Measurements from ENCODE around the gene CRB1. TPM values are rescaled to one million over a fixed set of nuclear protein-coding genes. Genes with fewer than 3 reads are reported as not detected.

CRB1 gene
- total RNA-seq, 1 donor from 2014 or later: not detected

- no peaks in the 10 kb centered on the region for H3K4me1 Mint-ChIP-seq (ENCODE audit: low read depth)
- H3K9me3 Mint-ChIP-seq (ENCODE audit: low read depth): no peaks in the 10 kb centered on the region
- H3K36me3 Mint-ChIP-seq (ENCODE audit: insufficient read depth): no peaks in the 10 kb centered on the region
- no peak overlapping the region for H3K4me3 Mint-ChIP-seq (ENCODE audit: low read depth)
- no peak overlapping the region for H3K27ac Mint-ChIP-seq
- TF ChIP-seq, protein P1, sequence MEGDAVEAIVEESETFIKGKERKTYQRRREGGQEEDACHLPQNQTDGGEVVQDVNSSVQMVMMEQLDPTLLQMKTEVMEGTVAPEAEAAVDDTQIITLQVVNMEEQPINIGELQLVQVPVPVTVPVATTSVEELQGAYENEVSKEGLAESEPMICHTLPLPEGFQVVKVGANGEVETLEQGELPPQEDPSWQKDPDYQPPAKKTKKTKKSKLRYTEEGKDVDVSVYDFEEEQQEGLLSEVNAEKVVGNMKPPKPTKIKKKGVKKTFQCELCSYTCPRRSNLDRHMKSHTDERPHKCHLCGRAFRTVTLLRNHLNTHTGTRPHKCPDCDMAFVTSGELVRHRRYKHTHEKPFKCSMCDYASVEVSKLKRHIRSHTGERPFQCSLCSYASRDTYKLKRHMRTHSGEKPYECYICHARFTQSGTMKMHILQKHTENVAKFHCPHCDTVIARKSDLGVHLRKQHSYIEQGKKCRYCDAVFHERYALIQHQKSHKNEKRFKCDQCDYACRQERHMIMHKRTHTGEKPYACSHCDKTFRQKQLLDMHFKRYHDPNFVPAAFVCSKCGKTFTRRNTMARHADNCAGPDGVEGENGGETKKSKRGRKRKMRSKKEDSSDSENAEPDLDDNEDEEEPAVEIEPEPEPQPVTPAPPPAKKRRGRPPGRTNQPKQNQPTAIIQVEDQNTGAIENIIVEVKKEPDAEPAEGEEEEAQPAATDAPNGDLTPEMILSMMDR (IDR thresholded peaks at IDR 0.05; ENCODE audit: unreplicated experiment): no peak
- DNase-seq (ENCODE audit: low spot score, unreplicated experiment): no peak
- H3K27me3 Mint-ChIP-seq: no peaks in the 10 kb centered on the region
These were observed 147.2 kb downstream of the CRB1 start for GRCh38 chr1:197415221-197415620.

DNA sequence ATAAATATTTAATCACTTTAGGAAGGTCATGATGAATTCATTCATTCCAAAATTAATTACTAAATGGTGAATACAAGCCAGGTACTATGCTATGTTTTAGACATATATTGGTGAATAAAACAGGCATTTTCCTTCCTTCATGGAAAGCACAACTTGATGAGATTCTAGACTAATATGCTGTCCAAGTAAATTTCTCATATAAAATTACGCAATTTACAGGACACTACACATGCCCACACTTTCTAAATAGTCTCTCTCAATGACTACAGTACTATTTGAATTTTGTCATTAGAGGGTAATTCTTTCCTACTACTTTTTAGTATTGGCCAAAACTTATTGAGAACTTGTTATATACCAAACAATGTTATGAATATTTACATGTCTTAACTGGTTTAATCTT is 150.6 kb downstream of the CRB1 start:
- TF ChIP-seq, protein P1 (IDR thresholded peaks at IDR 0.05; ENCODE audit: unreplicated experiment): no peak
- Mint-ChIP-seq H3K4me1 (ENCODE audit: low read depth) (peaks cover 6% of the 10 kb centered on the region), H3K27ac (no peak overlapping the region), H3K9me3 (ENCODE audit: low read depth) (no peaks in the 10 kb centered on the region), H3K36me3 (ENCODE audit: insufficient read depth) (no peaks in the 10 kb centered on the region), H3K27me3 (no peaks in the 10 kb centered on the region), H3K4me3 (ENCODE audit: low read depth) (no peak overlapping the region)
- no peak for DNase-seq (ENCODE audit: low spot score, unreplicated experiment)

- TF ChIP-seq, protein P1 (IDR thresholded peaks at IDR 0.05; ENCODE audit: unreplicated experiment): no peak
- Mint-ChIP-seq H3K27me3 (no peaks in the 10 kb centered on the region), H3K9me3 (ENCODE audit: low read depth) (no peaks in the 10 kb centered on the region), H3K4me1 (ENCODE audit: low read depth) (peaks cover 6% of the 10 kb centered on the region), H3K36me3 (ENCODE audit: insufficient read depth) (no peaks in the 10 kb centered on the region), H3K27ac (no peak overlapping the region), H3K4me3 (ENCODE audit: low read depth) (no peak overlapping the region)
- DNase-seq (ENCODE audit: low spot score, unreplicated experiment): no peak
These were observed 154.9 kb downstream of the CRB1 start for GRCh38 chr1:197422993-197423392.

DNA sequence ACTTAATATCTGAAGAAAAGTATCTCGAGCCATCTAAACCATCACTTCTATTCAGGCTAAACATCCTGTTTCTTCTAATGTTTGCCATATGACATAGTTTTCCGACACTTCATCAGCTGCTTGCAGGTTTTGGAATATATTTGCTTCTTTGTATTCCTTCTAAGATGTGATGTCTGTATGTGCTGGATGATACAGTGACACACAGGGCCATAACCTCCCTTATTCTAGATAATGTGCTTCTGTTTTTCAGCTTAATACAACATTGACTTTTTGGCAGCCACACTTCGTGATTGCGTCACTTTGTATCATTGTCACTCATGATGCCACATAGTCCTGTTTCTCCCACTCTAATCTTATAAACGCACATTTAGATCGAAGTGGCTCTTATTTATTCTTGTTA is 156.3 kb downstream of the CRB1 start:
- no peak overlapping the region for H3K4me3 Mint-ChIP-seq (ENCODE audit: low read depth)
- H3K9me3 Mint-ChIP-seq (ENCODE audit: low read depth): no peaks in the 10 kb centered on the region
- H3K36me3 Mint-ChIP-seq (ENCODE audit: insufficient read depth): no peaks in the 10 kb centered on the region
- peaks cover 6% of the 10 kb centered on the region for H3K4me1 Mint-ChIP-seq (ENCODE audit: low read depth)
- no peak overlapping the region for H3K27ac Mint-ChIP-seq
- no peaks in the 10 kb centered on the region for H3K27me3 Mint-ChIP-seq
- DNase-seq (ENCODE audit: low spot score, unreplicated experiment): no peak
- TF ChIP-seq, protein P1 (IDR thresholded peaks at IDR 0.05; ENCODE audit: unreplicated experiment): no peak

DNA sequence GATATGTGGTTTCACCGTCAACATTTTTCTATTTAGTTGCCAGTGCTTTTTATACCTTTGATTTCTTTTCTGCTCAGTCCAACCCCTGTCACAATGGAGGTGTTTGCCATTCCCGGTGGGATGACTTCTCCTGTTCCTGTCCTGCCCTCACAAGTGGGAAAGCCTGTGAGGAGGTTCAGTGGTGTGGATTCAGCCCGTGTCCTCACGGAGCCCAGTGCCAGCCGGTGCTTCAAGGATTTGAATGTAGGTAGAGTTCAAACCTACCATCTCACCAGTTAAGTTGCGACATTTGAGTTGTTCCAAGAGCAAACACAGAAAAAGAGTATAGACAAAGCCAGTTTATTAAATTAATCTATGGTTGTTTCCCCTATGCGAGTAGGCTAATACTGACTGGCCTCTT is 161.3 kb downstream of the CRB1 start:
- no peaks in the 10 kb centered on the region for H3K36me3 Mint-ChIP-seq (ENCODE audit: insufficient read depth)
- no peak overlapping the region for H3K4me3 Mint-ChIP-seq (ENCODE audit: low read depth)
- H3K4me1 Mint-ChIP-seq (ENCODE audit: low read depth): peaks cover 2% of the 10 kb centered on the region
- H3K27me3 Mint-ChIP-seq: no peaks in the 10 kb centered on the region
- TF ChIP-seq, protein P1 (IDR thresholded peaks at IDR 0.05; ENCODE audit: unreplicated experiment): no peak
- no peaks in the 10 kb centered on the region for H3K9me3 Mint-ChIP-seq (ENCODE audit: low read depth)
- no peak overlapping the region for H3K27ac Mint-ChIP-seq
- no peak for DNase-seq (ENCODE audit: low spot score, unreplicated experiment)

Measured in progenitor cell of endocrine pancreas (in vitro differentiated cells).